AG04450 (cell line): ENCODE data around the gene ANXA4. TPM values are rescaled to one million over a fixed set of nuclear protein-coding genes. Genes with fewer than 3 reads are reported as not detected.

ENCODE experiments used
- CTCF ChIA-PET: fragments of 300-600, 350-600 bp; formaldehyde crosslinking; extraction: SDS; loops from one replicate; lab custom pipeline; 2022; ENCODE audit warnings: antibody characterized with exemption, inconsistent platforms; lab: Charles Lee
- POLR2A ChIA-PET: fragments of 350-600 bp; formaldehyde crosslinking; extraction: SDS; loops from one replicate; lab custom pipeline; 2021; ENCODE audit warnings: antibody characterized with exemption, inconsistent platforms; lab: Yijun Ruan, JAX
- DNase-seq: peaks from one replicate; pipeline ENCODE4 v3.0.0-alpha.2; 2011; ENCODE audit warnings: low read depth, low spot score
- H3K27ac ChIP-seq: one replicate; pipeline ENCODE4 v1.5.1; 2012; ENCODE audit warnings: low read depth, low read length, control low read depth
- H3K27me3 ChIP-seq: one replicate; pipeline ENCODE4 v1.6.0; 2012; ENCODE audit warnings: low read length; ENCODE audit not compliant: control insufficient read depth, insufficient read depth
- H3K4me3 ChIP-seq: 2 replicates; pipeline ENCODE4 v1.5.1; 2011; ENCODE audit warnings: mild to moderate bottlenecking, low read depth, low read length, control low read depth
- H3K9me3 ChIP-seq: 2 replicates; pipeline ENCODE4 v1.5.1; 2012; ENCODE audit warnings: low read length; ENCODE audit not compliant: control insufficient read depth, insufficient read depth
- polyA plus RNA-seq: library from polyadenylated mRNA; depleted of rRNA; stranded (reverse); fragments of >200 nt; gene quantifications from 2 replicates; pipeline ENCODE4 v1.2.3, GENCODE V29; 2011
- TF ChIP-seq, protein P1 (sequence below): IDR thresholded peaks from 2 replicates; pipeline ENCODE4 v1.5.1; 2011; ENCODE audit warnings: low read depth, low read length, control low read depth, inconsistent platforms

The ANXA4 gene
- polyA plus RNA-seq, 1 experiment: 105 TPM

DNA sequence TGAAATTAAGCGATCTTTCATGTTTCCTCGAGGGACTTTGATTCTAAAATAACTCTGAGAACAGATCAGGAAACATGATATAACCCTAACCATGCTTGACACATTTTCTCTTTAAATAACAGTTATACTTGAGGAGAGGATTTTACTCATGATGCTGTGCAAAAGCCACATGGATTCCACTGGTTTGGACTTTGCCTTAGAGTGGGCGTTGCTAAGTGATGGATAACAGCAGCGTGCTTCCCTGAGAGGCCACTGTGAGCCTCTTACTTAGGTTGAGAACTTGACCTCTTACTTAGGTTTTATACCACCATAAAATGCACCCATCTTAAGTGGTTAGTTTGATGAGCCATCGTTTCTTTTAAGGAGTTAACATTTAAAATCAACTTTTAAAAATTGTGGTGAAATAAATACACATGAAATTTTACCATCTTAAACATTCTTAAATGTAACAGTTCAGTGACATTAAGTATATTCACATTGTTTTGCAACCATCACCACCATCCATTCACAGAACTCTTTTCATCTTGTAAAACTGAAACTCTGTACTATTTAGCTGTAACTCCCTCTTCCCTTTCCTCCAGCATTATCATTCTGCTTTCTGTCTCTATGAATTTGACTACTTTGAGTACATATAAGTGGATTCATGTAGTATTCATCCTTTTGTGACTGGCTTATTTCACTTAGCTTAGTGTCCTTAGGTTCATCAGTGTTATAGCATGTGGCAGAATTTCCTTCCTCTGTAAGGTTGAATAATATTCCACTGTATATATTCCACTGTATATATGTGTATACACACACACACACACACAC, 22.6 kb downstream of the ANXA4 start:
- CTCF ChIA-PET: no interaction called here
- TF ChIP-seq, protein P1, sequence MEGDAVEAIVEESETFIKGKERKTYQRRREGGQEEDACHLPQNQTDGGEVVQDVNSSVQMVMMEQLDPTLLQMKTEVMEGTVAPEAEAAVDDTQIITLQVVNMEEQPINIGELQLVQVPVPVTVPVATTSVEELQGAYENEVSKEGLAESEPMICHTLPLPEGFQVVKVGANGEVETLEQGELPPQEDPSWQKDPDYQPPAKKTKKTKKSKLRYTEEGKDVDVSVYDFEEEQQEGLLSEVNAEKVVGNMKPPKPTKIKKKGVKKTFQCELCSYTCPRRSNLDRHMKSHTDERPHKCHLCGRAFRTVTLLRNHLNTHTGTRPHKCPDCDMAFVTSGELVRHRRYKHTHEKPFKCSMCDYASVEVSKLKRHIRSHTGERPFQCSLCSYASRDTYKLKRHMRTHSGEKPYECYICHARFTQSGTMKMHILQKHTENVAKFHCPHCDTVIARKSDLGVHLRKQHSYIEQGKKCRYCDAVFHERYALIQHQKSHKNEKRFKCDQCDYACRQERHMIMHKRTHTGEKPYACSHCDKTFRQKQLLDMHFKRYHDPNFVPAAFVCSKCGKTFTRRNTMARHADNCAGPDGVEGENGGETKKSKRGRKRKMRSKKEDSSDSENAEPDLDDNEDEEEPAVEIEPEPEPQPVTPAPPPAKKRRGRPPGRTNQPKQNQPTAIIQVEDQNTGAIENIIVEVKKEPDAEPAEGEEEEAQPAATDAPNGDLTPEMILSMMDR: no peak

DNA sequence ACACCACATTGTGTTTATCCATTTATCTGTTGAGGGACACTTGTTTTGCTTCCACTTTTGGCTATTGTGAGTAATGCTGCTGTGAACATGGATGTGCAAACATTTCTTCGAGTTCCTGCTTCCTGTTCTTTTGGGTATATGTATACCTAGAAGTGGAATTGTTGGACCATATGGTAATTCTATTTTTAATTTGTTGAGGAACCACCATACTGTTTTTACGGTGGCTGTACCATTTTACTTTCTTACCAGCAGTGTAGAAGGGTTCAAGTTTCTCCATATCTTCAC, 23.1 kb downstream of the ANXA4 start:
- CTCF ChIA-PET: interaction anchor here (3.5 kb wide), 1 partner anchor 51 kb away, joined by 23 read pairs; no protein-coding TSS in a partner anchor

More for the DNA sequence above, 22.6 kb downstream of the ANXA4 start:
- DNase-seq: no peak
- no peak overlapping the region for H3K4me3 ChIP-seq
- POLR2A ChIA-PET: no interaction called here
- no peak overlapping the region for H3K27ac ChIP-seq
- H3K27me3 ChIP-seq: no peaks in the 10 kb centered on the region
- no peaks in the 10 kb centered on the region for H3K9me3 ChIP-seq

DNA sequence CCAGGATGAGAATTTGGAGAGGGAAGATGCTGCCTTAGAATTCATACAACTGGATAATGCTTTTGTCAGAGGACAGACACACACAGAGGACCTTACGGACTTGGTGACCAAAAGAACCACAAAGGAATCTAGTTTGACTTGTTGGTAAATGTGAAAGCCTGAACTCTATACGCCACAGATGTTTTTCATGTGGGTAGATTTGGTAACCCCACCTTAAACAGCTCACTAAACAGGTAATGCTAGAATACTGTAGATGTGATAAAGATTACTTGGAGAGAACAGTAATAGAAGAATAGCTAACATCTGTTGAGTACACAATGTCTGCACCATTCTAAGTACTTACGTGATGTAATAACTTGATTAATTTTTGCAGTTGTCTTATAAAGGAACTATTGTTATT, 24.1 kb downstream of the ANXA4 start:
- no peak overlapping the region for H3K27ac ChIP-seq
- POLR2A ChIA-PET: no interaction called here
- no peaks in the 10 kb centered on the region for H3K9me3 ChIP-seq
- H3K4me3 ChIP-seq: no peak overlapping the region
- no peak for DNase-seq
- CTCF ChIA-PET: interaction anchor here (0.6 to 3.5 kb wide), 5 partner anchors 8 to 50 kb away, joined by 3 to 23 read pairs (median 5); no protein-coding TSS in a partner anchor
- TF ChIP-seq, protein P1: no peak
- H3K27me3 ChIP-seq: no peaks in the 10 kb centered on the region

More for the DNA sequence above, 23.1 kb downstream of the ANXA4 start:
- POLR2A ChIA-PET: no interaction called here
- no peaks in the 10 kb centered on the region for H3K27me3 ChIP-seq
- no peak overlapping the region for H3K4me3 ChIP-seq
- no peaks in the 10 kb centered on the region for H3K9me3 ChIP-seq
- no peak overlapping the region for H3K27ac ChIP-seq
- TF ChIP-seq, protein P1: no peak
- DNase-seq: no peak

DNA sequence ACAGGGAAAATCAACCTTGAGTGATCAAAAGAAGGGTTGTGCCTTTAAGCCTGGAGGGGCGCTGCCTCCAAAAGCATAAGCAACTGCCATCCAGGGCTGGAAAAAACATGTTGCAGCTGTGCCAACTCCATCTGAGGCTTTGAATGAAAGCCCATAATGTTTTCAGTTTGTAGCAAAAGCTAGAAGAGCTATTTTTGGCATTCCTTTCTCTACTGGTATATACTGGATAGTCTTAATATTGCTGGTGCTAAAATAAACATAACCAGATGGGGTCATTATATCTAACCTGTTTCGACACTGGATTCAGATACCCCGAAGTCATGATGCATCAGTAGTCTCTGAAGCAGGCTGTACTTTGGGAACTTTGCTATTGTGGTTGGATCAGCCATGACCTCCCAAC, 25.1 kb downstream of the ANXA4 start:
- DNase-seq: peak; percentile 79
- no peak overlapping the region; the same call in 1 of the 2 replicates for H3K4me3 ChIP-seq
- ChIA-PET CTCF (interaction anchor here (2.0 to 3.5 kb wide), 3 partner anchors 25 to 49 kb away, joined by 5 to 23 read pairs (median 15); partner anchors contain the start of gene ANXA4), POLR2A (interaction anchor here (0.9 to 1.7 kb wide), 7 partner anchors 12 to 148 kb away, joined by 3 to 15 read pairs (median 4); partner anchors contain the start of genes ANXA4 and MXD1)
- peak overlapping the region; percentile 93 for H3K27ac ChIP-seq
- H3K27me3 ChIP-seq: no peaks in the 10 kb centered on the region
- TF ChIP-seq, protein P1: peak; percentile 46
- no peaks in the 10 kb centered on the region for H3K9me3 ChIP-seq

DNA sequence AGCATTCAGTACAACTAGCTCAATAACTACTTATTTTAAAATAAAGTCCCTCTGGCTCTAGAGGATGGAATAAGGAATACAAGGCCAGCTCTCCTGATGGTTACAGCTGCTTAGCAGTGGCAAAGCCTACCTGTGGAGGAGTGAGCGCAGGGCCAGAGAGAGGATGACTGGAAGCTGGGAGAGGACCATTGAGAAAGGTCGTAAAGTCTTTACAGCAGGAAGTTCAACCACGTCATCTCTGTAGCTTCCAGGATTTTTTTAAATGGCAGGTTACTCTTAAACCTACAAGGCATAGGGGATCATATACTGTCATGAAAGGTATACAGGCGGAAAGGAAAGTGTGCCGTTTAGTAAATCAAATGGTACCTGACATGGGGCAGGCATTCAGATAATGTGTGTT, 26.3 kb downstream of the ANXA4 start:
- no peaks in the 10 kb centered on the region for H3K27me3 ChIP-seq
- TF ChIP-seq, protein P1: no peak
- H3K4me3 ChIP-seq: no peak overlapping the region
- H3K9me3 ChIP-seq: no peaks in the 10 kb centered on the region
- CTCF ChIA-PET: interaction anchor here (2.0 to 3.5 kb wide), 3 partner anchors 27 to 48 kb away, joined by 5 to 23 read pairs (median 15); partner anchors contain the start of gene ANXA4
- H3K27ac ChIP-seq: no peak overlapping the region
- POLR2A ChIA-PET: interaction anchor here (1.7 kb wide), 1 partner anchor 26 kb away, joined by 15 read pairs; the partner anchor contains the start of gene ANXA4
- DNase-seq: no peak
